ENCODE data around the gene DCDC2. TPM values are rescaled to one million over a fixed set of nuclear protein-coding genes. Genes with fewer than 3 reads are reported as not detected.
"Not testable (repeated sequence)": the region's sequence is repeated elsewhere in the genome, so short reads cannot be mapped to it uniquely, and the experiment has no call there.

Gene DCDC2
- total and polyA plus RNA-seq, 4 donors: 2.3 to 7.9 (median 2.9) TPM

- H3K27ac ChIP-seq (ENCODE audit: low read depth, low read length); H3K4me3 ChIP-seq (ENCODE audit: low read depth, low read length); H3K27me3 ChIP-seq (ENCODE audit: control insufficient read depth, insufficient read depth, low read length); H3K4me1 ChIP-seq (ENCODE audit: control insufficient read depth, insufficient read depth, low read length); DNase-seq (ENCODE audit: low read depth in 4 of 6, low spot score in 6 of 6); H3K9me3 ChIP-seq (ENCODE audit: control insufficient read depth, insufficient read depth, low read length); H3K36me3 ChIP-seq (ENCODE audit: control insufficient read depth, insufficient read depth, low read length): not testable (repeated sequence)
- WGBS (ENCODE audit: insufficient coverage): 98% methylated on average over 4 of the region's 4 CpGs
Observed at GRCh38 chr6:24311775-24312174, 46.1 kb downstream of the DCDC2 start.

GRCh38 chr6:24307881-24308280 is 50.0 kb downstream of the DCDC2 start:
- Histone ChIP-seq H3K4me3 (ENCODE audit: low read depth, low read length) (no peak overlapping the region), H3K27ac (ENCODE audit: low read depth, low read length) (no peak overlapping the region), H3K36me3 (ENCODE audit: control insufficient read depth, insufficient read depth, low read length) (no peaks in the 10 kb centered on the region), H3K27me3 (ENCODE audit: control insufficient read depth, insufficient read depth, low read length) (no peaks in the 10 kb centered on the region), H3K9me3 (ENCODE audit: control insufficient read depth, insufficient read depth, low read length) (no peaks in the 10 kb centered on the region), H3K4me1 (ENCODE audit: control insufficient read depth, insufficient read depth, low read length) (no peaks in the 10 kb centered on the region)
- WGBS (ENCODE audit: insufficient coverage): no CpG with 5 or more reads among the region's 1 CpG
- DNase-seq (ENCODE audit: low read depth in 4 of 6, low spot score in 6 of 6): peak in 2 of 6 donors; percentile 5 to 10

- peak in 1 of 6 donors; percentile 65 for DNase-seq (ENCODE audit: low read depth in 4 of 6, low spot score in 6 of 6)
- no CpG with 5 or more reads among the region's 1 CpG for WGBS (ENCODE audit: insufficient coverage)
Observed at GRCh38 chr6:24306936-24307335, 50.9 kb downstream of the DCDC2 start.

GRCh38 chr6:24306038-24306437 is 51.8 kb downstream of the DCDC2 start:
- no peaks in the 10 kb centered on the region for H3K27me3 ChIP-seq (ENCODE audit: control insufficient read depth, insufficient read depth, low read length)
- no peaks in the 10 kb centered on the region for H3K36me3 ChIP-seq (ENCODE audit: control insufficient read depth, insufficient read depth, low read length)
- DNase-seq (ENCODE audit: low read depth in 4 of 6, low spot score in 6 of 6): no peak
- no peaks in the 10 kb centered on the region for H3K4me1 ChIP-seq (ENCODE audit: control insufficient read depth, insufficient read depth, low read length)
- no peaks in the 10 kb centered on the region for H3K9me3 ChIP-seq (ENCODE audit: control insufficient read depth, insufficient read depth, low read length)
- no peak overlapping the region for H3K4me3 ChIP-seq (ENCODE audit: low read depth, low read length)
- WGBS (ENCODE audit: insufficient coverage): 100% methylated on average over 2 of the region's 4 CpGs
- no peak overlapping the region for H3K27ac ChIP-seq (ENCODE audit: low read depth, low read length)

More at GRCh38 chr6:24306936-24307335, 50.9 kb downstream of the DCDC2 start:
- H3K4me3 ChIP-seq (ENCODE audit: low read depth, low read length): no peak overlapping the region
- H3K36me3 ChIP-seq (ENCODE audit: control insufficient read depth, insufficient read depth, low read length): no peaks in the 10 kb centered on the region
- H3K4me1 ChIP-seq (ENCODE audit: control insufficient read depth, insufficient read depth, low read length): no peaks in the 10 kb centered on the region
- no peaks in the 10 kb centered on the region for H3K9me3 ChIP-seq (ENCODE audit: control insufficient read depth, insufficient read depth, low read length)
- no peaks in the 10 kb centered on the region for H3K27me3 ChIP-seq (ENCODE audit: control insufficient read depth, insufficient read depth, low read length)
- no peak overlapping the region for H3K27ac ChIP-seq (ENCODE audit: low read depth, low read length)

GRCh38 chr6:24296944-24297343 is 60.9 kb downstream of the DCDC2 start:
- Histone ChIP-seq H3K27me3 (ENCODE audit: control insufficient read depth, insufficient read depth, low read length) (no peaks in the 10 kb centered on the region), H3K27ac (ENCODE audit: low read depth, low read length) (no peak overlapping the region)
- no peak for DNase-seq (ENCODE audit: low read depth in 4 of 6, low spot score in 6 of 6)

GRCh38 chr6:24293852-24294251 is 64.0 kb downstream of the DCDC2 start:
- no CpG with 5 or more reads among the region's 2 CpGs for WGBS (ENCODE audit: insufficient coverage)
- not testable (repeated sequence) for H3K27me3 ChIP-seq (ENCODE audit: control insufficient read depth, insufficient read depth, low read length); H3K9me3 ChIP-seq (ENCODE audit: control insufficient read depth, insufficient read depth, low read length); H3K4me1 ChIP-seq (ENCODE audit: control insufficient read depth, insufficient read depth, low read length); H3K36me3 ChIP-seq (ENCODE audit: control insufficient read depth, insufficient read depth, low read length); H3K4me3 ChIP-seq (ENCODE audit: low read depth, low read length); H3K27ac ChIP-seq (ENCODE audit: low read depth, low read length); DNase-seq (ENCODE audit: low read depth in 4 of 6, low spot score in 6 of 6)

More at GRCh38 chr6:24296944-24297343, 60.9 kb downstream of the DCDC2 start:
- no peaks in the 10 kb centered on the region for H3K9me3 ChIP-seq (ENCODE audit: control insufficient read depth, insufficient read depth, low read length)
- H3K4me3 ChIP-seq (ENCODE audit: low read depth, low read length): no peak overlapping the region
- WGBS (ENCODE audit: insufficient coverage): no CpG with 5 or more reads among the region's 1 CpG
- no peaks in the 10 kb centered on the region for H3K4me1 ChIP-seq (ENCODE audit: control insufficient read depth, insufficient read depth, low read length)
- H3K36me3 ChIP-seq (ENCODE audit: control insufficient read depth, insufficient read depth, low read length): no peaks in the 10 kb centered on the region

- no peaks in the 10 kb centered on the region for H3K9me3 ChIP-seq (ENCODE audit: control insufficient read depth, insufficient read depth, low read length)
- H3K36me3 ChIP-seq (ENCODE audit: control insufficient read depth, insufficient read depth, low read length): no peaks in the 10 kb centered on the region
- H3K4me3 ChIP-seq (ENCODE audit: low read depth, low read length): no peak overlapping the region
- H3K27ac ChIP-seq (ENCODE audit: low read depth, low read length): no peak overlapping the region
- H3K4me1 ChIP-seq (ENCODE audit: control insufficient read depth, insufficient read depth, low read length): peaks cover 13% of the 10 kb centered on the region
- H3K27me3 ChIP-seq (ENCODE audit: control insufficient read depth, insufficient read depth, low read length): no peaks in the 10 kb centered on the region
- 53% methylated on average over 3 of the region's 5 CpGs for WGBS (ENCODE audit: insufficient coverage)
- DNase-seq (ENCODE audit: low read depth in 4 of 6, low spot score in 6 of 6): no peak
Observed at GRCh38 chr6:24287239-24287638, 70.6 kb downstream of the DCDC2 start.

GRCh38 chr6:24284006-24284405 is 73.9 kb downstream of the DCDC2 start:
- Histone ChIP-seq H3K9me3 (ENCODE audit: control insufficient read depth, insufficient read depth, low read length) (no peaks in the 10 kb centered on the region), H3K27ac (ENCODE audit: low read depth, low read length) (peak overlapping the region; percentile 26), H3K4me1 (ENCODE audit: control insufficient read depth, insufficient read depth, low read length) (peaks cover 13% of the 10 kb centered on the region), H3K36me3 (ENCODE audit: control insufficient read depth, insufficient read depth, low read length) (no peaks in the 10 kb centered on the region), H3K27me3 (ENCODE audit: control insufficient read depth, insufficient read depth, low read length) (no peaks in the 10 kb centered on the region), H3K4me3 (ENCODE audit: low read depth, low read length) (no peak overlapping the region)
- WGBS (ENCODE audit: insufficient coverage): 83% methylated on average over 7 of the region's 10 CpGs
- DNase-seq (ENCODE audit: low read depth in 4 of 6, low spot score in 6 of 6): no peak

GRCh38 chr6:24283043-24283985 is 74.5 kb downstream of the DCDC2 start:
- Histone ChIP-seq H3K27ac (ENCODE audit: low read depth, low read length) (peak overlapping the region; percentile 26), H3K4me1 (ENCODE audit: control insufficient read depth, insufficient read depth, low read length) (peaks cover 13% of the 10 kb centered on the region), H3K27me3 (ENCODE audit: control insufficient read depth, insufficient read depth, low read length) (no peaks in the 10 kb centered on the region), H3K4me3 (ENCODE audit: low read depth, low read length) (no peak overlapping the region), H3K36me3 (ENCODE audit: control insufficient read depth, insufficient read depth, low read length) (no peaks in the 10 kb centered on the region), H3K9me3 (ENCODE audit: control insufficient read depth, insufficient read depth, low read length) (no peaks in the 10 kb centered on the region)
- WGBS (ENCODE audit: insufficient coverage): 4% methylated on average over 5 of the region's 10 CpGs
- DNase-seq (ENCODE audit: low read depth in 4 of 6, low spot score in 6 of 6): peak; percentile 69 to 95 (median 76)

All from spinal cord (tissue), 10 donors.